SK-N-MC (cell line): ENCODE measurements around the gene CACNB2.

Experiments
- EZH2 ChIP-seq: fragments of 200-600 bp; sonication (generic); IDR thresholded peaks from one replicate; pipeline ENCODE4 v1.6.1; 2017; ENCODE audit warnings: antibody characterized with exemption
- POLR2AphosphoS5 ChIP-seq: IDR thresholded peaks from 2 replicates; pipeline ENCODE4 v1.6.1; 2012; ENCODE audit warnings: mild to moderate bottlenecking, low read depth, low read length, borderline replicate concordance

DNA sequence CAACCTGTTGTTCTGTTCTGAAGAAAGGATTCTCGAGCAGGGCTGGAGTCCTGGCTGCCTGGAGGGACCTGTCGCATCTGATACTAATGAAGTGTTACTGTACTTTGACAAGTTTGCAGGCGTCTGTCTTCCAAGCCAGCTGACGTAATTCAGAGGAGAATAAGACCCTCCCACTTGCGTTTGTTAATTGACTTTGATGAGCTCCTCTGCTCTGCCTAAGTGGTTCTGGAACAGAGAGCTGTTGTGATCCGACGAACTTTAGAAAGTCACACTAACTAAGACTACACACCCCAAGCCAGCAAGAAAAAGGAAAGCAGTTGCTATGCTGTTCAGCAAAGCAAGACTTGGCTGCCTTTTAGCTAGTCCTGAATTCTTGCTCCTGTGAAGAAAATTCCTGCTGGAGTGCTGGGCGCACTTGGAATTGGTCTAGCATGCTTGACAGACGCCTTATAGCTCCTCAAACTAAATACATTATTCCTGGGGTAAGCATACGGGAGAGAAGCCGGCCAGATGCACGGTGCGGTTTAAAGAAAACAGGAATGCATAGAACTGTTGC is 200.3 kb downstream of the CACNB2 start:
- TF ChIP-seq EZH2 (no peak), POLR2AphosphoS5 (no peak)
